ENCODE results near the gene FKBP14. TPM values are rescaled to one million over a fixed set of nuclear protein-coding genes. Genes with fewer than 3 reads are reported as not detected.

FKBP14 gene
- total RNA-seq, 4 donors from 2014 or later = 5.8 to 10.9 (median 9.1) TPM

- DNase-seq (ENCODE audit: low spot score) (no peak), ATAC-seq (ENCODE audit: low FRiP score) (no peak)
- no peak for TF ChIP-seq CTCF (IDR thresholded peaks at IDR 0.05)
These were observed 38.6 kb downstream of the FKBP14 start for GRCh38 chr7:29987811-29988317.

- DNase-seq (ENCODE audit: low spot score) = no peak
- ATAC-seq (ENCODE audit: low FRiP score) = no peak
- TF ChIP-seq CTCF (IDR thresholded peaks at IDR 0.05) = no peak
These were observed 39.4 kb downstream of the FKBP14 start for GRCh38 chr7:29987083-29987482.

GRCh38 chr7:29980151-29980550 lies 46.4 kb downstream of the FKBP14 start:
- DNase-seq (ENCODE audit: low spot score) = no peak
- no peak for TF ChIP-seq CTCF (IDR thresholded peaks at IDR 0.05)
- no peak for ATAC-seq (ENCODE audit: low FRiP score)

GRCh38 chr7:29977886-29978651 lies 48.4 kb downstream of the FKBP14 start:
- DNase-seq (ENCODE audit: low spot score) = no peak
- no peak for ATAC-seq (ENCODE audit: low FRiP score)
- no peak for TF ChIP-seq CTCF (IDR thresholded peaks at IDR 0.05)

- DNase-seq (ENCODE audit: low spot score) (no peak), ATAC-seq (ENCODE audit: low FRiP score) (peak; percentile 50)
- no peak for TF ChIP-seq CTCF (IDR thresholded peaks at IDR 0.05)
These were observed 49.7 kb downstream of the FKBP14 start for GRCh38 chr7:29976673-29977415.

GRCh38 chr7:29976266-29976665 lies 50.2 kb downstream of the FKBP14 start:
- no peak for TF ChIP-seq CTCF (IDR thresholded peaks at IDR 0.05)
- DNase-seq (ENCODE audit: low spot score) = no peak
- ATAC-seq (ENCODE audit: low FRiP score) = peak; percentile 63

Data from omental fat pad (tissue), 4 donors.